GM21723 (cell line): ENCODE data around the gene MINDY4.

ENCODE experiments used
- ATAC-seq: cut with Tn5 transposase; IDR thresholded peaks from one replicate; pipeline ENCODE4 v1.9.1; 2021; ENCODE audit warnings: mild to moderate bottlenecking, moderate library complexity; ENCODE audit not compliant: unreplicated experiment

MINDY4 gene

GRCh38 chr7:30926313-30926712 lies 155.1 kb downstream of the MINDY4 start:
- no peak for ATAC-seq

GRCh38 chr7:30927040-30927439 lies 155.8 kb downstream of the MINDY4 start:
- ATAC-seq, result no peak

DNA sequence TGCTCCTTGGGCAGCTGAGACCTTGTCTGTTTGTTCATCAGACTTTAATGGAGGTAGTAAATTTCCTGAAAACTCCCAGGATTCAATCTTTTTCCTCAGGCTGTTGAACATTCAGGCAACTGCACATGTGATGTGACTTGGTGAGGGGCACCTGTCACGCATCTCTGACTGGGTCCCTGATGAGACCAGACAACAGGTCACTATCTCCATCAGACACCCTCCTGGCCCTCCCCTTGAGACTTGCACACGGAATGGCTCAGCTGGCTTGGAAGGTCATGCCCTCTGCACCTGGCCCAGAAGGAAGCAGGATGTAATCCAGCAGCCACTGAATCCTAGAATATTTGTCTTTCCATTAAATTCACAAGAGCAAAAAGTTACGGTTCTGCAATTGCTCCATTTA lies 156.3 kb downstream of the MINDY4 start:
- no peak for ATAC-seq

DNA sequence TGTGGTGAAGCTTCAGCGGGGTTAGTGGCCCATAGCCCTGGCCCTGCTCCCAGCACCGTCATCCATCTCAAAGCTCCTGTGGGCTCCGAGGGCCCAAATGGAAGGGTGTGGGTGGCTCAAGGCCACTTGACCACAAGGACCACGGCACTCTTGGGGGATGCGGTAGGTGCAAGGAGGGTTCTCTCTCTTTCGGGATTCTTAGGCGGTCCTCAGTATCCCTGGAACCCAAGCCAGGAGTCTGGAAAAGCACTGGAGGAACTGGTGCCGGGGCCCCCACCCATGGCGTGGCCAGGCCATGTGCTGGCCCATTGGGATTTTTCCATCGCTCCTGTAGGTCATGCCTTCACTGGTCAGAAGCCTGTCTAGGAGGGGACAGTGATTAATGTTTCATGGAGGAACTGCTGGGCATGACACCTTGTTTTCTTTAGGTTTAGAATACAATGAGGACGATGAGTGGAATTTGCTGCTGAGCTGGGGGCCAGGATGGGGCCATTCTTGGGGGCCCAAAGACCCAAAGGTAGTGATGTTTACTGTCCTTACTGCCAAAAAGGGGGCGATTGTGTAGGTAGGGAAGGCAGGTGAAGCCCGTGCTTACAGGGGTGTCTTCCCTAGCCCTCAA lies 157.1 kb downstream of the MINDY4 start:
- ATAC-seq, result no peak

DNA sequence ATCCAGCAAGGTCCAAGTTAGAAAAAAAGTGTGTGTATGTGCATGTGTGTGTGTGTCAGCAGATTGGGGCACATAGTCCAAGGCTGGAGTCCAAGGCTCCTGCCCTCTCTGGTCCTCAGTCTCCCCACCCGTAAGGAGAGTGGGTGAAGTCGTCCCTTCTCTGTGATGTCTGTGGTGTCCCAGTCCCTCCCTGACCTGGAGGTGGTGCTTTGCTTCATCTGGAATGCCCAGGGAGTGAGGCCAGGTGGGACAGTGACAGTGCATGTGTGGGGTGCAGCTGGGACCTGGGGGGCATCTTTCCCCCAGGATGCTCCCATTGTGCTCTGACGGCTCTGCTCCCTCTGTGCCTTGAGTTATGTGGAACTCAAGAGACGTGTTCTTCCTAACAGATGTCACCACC lies 158.5 kb downstream of the MINDY4 start:
- no peak for ATAC-seq

GRCh38 chr7:30930621-30931020 lies 159.4 kb downstream of the MINDY4 start:
- no peak for ATAC-seq

- ATAC-seq, result no peak
Observed at GRCh38 chr7:30931161-30931928, 160.1 kb downstream of the MINDY4 start.

DNA sequence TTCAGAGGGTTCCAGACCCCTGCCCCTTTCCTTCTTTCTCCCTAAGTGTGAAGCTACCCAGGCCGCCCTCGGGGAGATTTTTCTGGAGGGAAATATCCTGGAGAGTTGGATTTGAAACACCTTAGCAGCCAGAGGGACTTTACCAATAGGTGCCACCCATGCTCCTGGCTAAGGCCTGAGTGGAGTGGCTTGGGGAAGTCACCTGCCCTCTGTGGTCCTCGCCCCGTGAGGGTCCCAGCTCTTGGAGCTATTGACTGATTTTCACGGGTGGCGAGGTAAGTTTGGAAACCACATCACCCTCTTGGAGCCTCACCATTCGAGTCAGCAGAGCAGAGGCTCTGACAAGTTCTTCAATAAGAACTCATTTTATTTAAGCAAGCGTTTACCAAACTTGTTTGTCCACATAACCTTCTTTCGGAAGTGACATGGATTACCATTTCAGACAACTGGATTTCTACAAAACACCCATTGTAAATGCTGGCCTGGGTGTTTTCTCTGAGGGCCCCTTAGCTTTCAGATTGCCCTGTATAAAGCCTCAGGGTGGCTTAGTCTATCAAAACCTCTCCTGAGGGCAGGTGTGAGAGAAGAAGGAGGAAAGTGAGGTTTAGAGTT lies 160.8 kb downstream of the MINDY4 start:
- ATAC-seq, result no peak

DNA sequence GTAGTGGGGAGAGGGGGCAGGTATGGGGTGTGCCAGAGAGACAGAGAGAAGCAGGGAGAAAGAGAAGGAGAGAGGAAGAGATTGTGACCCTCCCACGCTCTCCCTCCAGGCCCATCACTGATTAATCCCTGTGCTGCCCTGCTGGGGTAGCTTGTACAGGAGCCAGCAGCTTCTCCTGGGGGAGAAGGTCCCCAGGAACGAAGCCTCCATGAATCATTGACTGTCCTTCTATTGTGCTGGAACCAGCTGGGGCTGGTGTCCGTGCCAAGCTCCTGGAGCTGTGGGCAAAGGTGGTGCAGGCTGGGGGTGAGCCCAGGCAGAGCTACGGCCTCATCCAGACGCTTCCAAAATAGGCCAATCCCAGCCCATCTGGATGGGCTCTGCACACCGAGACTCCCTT lies 161.3 kb downstream of the MINDY4 start:
- ATAC-seq, result no peak

- no peak for ATAC-seq
Observed at GRCh38 chr7:30933124-30933974, 162.1 kb downstream of the MINDY4 start.

GRCh38 chr7:30934225-30934624 lies 163.0 kb downstream of the MINDY4 start:
- no peak for ATAC-seq

GRCh38 chr7:30934732-30935568 lies 163.7 kb downstream of the MINDY4 start:
- no peak for ATAC-seq

DNA sequence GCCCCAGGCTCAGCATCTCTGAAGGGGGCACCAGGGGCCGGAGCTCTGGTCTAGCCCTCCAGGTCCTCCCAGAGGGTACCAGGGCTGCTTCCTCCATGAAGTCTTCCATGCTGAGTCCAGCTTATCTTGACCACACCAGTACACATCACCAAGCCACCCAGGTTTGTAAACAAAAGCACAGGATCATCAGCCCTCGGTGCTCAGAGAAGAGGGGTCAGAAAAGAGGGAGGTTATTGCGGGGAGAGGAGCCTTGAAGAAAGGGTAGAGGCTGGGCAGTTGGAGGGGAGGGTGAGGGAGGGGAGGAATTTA lies 164.3 kb downstream of the MINDY4 start:
- no peak for ATAC-seq

- ATAC-seq, result no peak
Observed at GRCh38 chr7:30936650-30937245, 165.5 kb downstream of the MINDY4 start.

DNA sequence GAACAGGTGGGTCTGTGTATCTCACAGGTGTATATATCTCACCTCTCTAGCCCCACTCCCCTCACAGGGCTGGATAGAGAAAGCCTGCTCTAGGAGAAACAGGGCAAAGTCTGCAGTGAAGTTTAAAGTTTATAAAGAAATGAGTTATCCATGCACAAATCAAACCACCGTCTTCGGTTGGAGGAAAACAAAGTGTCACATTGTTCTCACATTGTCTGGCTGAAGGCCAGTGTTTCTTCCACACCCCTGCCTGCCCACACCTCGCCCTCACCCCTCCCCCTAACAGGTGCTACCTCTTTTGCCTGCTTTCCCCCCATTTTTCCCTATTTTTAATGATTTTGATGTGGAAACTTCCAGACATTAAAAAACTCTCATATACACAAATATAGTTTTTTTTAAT lies 166.2 kb downstream of the MINDY4 start:
- no peak for ATAC-seq

DNA sequence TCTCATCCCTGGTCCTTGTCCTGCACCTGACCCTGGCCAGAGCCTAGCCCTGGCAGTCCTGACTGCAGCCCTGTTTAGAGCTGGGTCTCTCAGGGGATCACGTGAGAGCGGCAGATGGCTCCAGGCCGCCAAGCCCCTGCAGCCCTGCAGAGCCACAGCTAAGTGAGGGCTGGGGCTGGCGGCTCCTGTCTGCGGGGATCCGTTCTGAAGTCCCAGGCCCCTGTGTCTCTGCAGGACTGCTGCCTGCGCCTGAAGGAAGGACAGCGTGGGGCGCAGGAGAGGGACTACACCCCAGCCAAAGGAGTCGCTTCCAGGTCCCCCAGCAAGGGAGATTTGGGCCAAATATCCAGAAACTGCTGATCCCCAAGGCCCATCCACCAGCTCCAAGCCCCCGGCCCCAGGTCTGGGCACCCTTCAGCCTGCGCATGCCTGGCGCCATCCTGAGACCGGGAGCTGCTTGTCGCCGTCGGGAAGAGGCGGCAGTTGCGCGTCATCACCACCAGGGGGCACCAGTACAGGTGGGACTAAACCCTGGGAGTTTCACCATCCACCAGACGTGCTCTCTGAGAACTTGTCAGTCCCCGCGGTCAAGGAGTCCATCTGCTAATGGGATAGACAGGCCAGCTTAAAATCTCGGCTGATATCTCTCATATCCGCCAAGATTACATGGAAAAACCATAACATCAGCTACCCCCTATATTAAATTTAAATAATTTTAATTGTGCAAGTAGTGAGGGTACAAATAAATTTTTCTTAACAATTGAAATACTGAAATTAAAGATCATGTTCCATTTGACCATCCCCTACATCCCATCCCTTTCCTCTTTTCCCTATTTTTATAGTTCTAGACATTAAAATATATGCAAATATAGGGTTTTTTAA lies 167.5 kb downstream of the MINDY4 start:
- ATAC-seq, result peak; percentile 91

GRCh38 chr7:30941582-30942323 lies 170.5 kb downstream of the MINDY4 start:
- no peak for ATAC-seq
